ENCODE results near the gene MOV10L1.

DNA sequence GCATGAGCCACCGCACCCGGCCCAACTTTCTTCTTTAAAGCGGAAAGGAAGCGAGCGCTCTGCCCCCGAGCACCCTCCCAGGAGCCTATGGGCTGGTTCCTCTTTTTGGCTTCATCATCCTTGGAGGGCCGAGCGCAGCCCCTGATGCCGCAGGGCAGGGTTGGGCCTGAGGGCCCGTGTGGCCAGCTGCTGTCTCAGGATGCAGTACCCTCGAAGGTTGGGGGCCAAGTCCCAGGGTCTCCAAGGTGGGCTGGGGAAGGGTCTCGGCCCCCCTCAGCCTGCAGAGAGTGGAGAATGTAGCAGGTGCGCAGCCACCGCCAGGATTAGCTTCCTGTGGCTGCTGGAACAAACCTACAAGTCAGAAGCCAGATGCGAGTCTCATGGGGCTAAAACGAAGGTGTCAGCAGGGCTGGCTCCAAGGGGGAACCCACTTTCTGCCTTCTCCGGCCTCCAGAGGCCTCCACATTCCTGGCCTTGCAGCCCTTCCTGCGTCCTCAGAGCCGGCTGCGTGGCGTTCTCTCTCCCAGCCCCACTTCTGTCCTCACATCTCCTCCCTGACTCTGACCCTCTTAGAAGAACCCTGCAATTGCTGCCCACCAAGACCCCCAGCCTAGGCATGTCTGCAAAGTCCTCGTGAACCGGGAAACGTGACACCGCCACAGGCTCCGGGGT is 83.6 kb downstream of the MOV10L1 start:
- TF ChIP-seq POLR2AphosphoS5 (IDR thresholded peaks at IDR 0.05) = no peak
- TF ChIP-seq POLR2A (IDR thresholded peaks at IDR 0.05) = no peak
- TF ChIP-seq, protein P1, sequence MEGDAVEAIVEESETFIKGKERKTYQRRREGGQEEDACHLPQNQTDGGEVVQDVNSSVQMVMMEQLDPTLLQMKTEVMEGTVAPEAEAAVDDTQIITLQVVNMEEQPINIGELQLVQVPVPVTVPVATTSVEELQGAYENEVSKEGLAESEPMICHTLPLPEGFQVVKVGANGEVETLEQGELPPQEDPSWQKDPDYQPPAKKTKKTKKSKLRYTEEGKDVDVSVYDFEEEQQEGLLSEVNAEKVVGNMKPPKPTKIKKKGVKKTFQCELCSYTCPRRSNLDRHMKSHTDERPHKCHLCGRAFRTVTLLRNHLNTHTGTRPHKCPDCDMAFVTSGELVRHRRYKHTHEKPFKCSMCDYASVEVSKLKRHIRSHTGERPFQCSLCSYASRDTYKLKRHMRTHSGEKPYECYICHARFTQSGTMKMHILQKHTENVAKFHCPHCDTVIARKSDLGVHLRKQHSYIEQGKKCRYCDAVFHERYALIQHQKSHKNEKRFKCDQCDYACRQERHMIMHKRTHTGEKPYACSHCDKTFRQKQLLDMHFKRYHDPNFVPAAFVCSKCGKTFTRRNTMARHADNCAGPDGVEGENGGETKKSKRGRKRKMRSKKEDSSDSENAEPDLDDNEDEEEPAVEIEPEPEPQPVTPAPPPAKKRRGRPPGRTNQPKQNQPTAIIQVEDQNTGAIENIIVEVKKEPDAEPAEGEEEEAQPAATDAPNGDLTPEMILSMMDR (IDR thresholded peaks at IDR 0.05) = no peak

Data from suprapubic skin (tissue), 4 donors.